HK-2 (cell line): ENCODE data around the gene ZNF878.
"Not testable (repeated sequence)": the region's sequence is repeated elsewhere in the genome, so short reads cannot be mapped to it uniquely, and the experiment has no call there.

ENCODE experiments used
- DNase-seq: peaks from one replicate; pipeline ENCODE4 v3.0.0-alpha.2; 2018; ENCODE audit not compliant: unreplicated experiment

ZNF878 gene

GRCh38 chr19:12052497-12053169 lies at the start of gene ZNF878:
Gene ZNF878 (minus strand): TSS chr19:12052961. CDS start chr19:12052801, 160 bp downstream.
- peak; percentile 58 for DNase-seq

GRCh38 chr19:12098040-12098439 lies 45.3 kb upstream of the ZNF878 start:
- no peak for DNase-seq

GRCh38 chr19:12095111-12095790 lies 42.5 kb upstream of the ZNF878 start:
- no peak for DNase-seq

- no peak for DNase-seq
Measured at GRCh38 chr19:12093777-12094176, 41.0 kb upstream of the ZNF878 start.

GRCh38 chr19:12092956-12093355 lies 40.2 kb upstream of the ZNF878 start:
- DNase-seq = no peak

GRCh38 chr19:12092065-12092867 lies 39.5 kb upstream of the ZNF878 start:
- DNase-seq = no peak

GRCh38 chr19:12090807-12091206 lies 38.0 kb upstream of the ZNF878 start:
- peak; percentile 11 for DNase-seq

GRCh38 chr19:12085074-12085818 lies 32.5 kb upstream of the ZNF878 start:
- no peak for DNase-seq

- DNase-seq = not testable (repeated sequence)
Measured at GRCh38 chr19:12083336-12083735, 30.6 kb upstream of the ZNF878 start.

GRCh38 chr19:12077375-12077774 lies 24.6 kb upstream of the ZNF878 start:
- DNase-seq = no peak

- DNase-seq = not testable (repeated sequence)
Measured at GRCh38 chr19:12076331-12076730, 23.6 kb upstream of the ZNF878 start.

GRCh38 chr19:12075538-12076139 lies 22.9 kb upstream of the ZNF878 start:
- no peak for DNase-seq

- DNase-seq = peak; percentile 76
Measured at GRCh38 chr19:12064590-12065538, 12.1 kb upstream of the ZNF878 start, which contains the start of gene ZNF844. Gene ZNF844 (plus strand): TSS chr19:12064731. CDS start chr19:12064874, 143 bp downstream.

GRCh38 chr19:12055784-12056183 lies 3.0 kb upstream of the ZNF878 start:
- DNase-seq = no peak

- DNase-seq = no peak
Measured at GRCh38 chr19:12052091-12052496, 667 bp downstream of the ZNF878 start.

GRCh38 chr19:12047868-12048267 lies 4.9 kb downstream of the ZNF878 start:
- no peak for DNase-seq

GRCh38 chr19:12043752-12044422 lies 8.9 kb downstream of the ZNF878 start:
- DNase-seq = no peak

- DNase-seq = no peak
Measured at GRCh38 chr19:12042893-12043292, 9.9 kb downstream of the ZNF878 start.
